GM04504 (cell line): ENCODE measurements around the gene PHF1.

ENCODE experiments used
- DNase-seq: peaks from one replicate; pipeline ENCODE4 v3.0.0-alpha.2; 2012; ENCODE audit warnings: low read depth

Gene PHF1

GRCh38 chr6:33418690-33419291 is 8.0 kb downstream of the PHF1 start:
- no peak for DNase-seq

- DNase-seq = no peak
These were observed 9.0 kb downstream of the PHF1 start, which contains the start of gene SYNGAP1 for GRCh38 chr6:33419580-33420490. Gene SYNGAP1 (plus strand): TSS chr6:33420065. CDS start chr6:33420265, 200 bp downstream.

DNA sequence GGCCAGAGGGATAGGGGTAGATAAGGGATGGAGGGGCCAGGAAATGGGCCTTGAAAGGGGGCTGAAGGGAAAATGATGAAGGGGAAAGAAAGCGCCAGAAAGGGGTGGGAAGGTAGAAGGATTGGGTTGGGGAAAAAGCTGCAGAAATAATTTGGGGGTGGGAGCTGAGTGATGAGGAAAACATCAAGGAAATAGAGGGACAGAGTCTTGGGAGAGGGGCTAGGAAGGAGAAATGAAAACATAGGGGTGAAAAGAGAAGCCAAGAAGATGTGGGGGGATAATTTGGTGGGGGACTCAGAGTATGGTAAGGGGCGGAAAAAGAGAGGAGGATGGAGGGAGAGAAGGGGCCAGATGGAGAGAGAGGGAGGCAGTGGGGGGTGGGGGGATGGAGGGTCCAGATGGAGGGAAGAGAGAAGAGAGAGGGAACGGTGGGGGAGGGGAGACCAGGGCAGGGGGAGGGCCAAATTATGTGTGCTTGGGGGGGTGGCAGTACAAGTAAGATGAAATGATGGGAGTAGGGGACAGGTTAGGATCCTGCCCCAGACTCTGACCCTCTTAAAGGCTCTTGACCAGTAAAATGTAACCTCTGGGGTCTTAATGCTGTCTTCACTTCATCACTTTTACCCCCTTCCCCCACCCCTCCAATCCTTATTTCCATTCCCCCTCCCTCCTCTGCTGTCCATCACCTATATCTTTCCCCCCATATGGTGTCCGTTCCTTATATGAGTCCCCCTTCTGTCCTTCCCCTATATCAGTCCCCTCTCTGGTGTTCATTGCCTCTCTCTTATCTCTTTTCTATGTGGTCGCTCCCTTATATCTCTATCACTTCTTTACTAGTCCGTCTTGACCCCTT is 9.9 kb downstream of the PHF1 start:
- no peak for DNase-seq

DNA sequence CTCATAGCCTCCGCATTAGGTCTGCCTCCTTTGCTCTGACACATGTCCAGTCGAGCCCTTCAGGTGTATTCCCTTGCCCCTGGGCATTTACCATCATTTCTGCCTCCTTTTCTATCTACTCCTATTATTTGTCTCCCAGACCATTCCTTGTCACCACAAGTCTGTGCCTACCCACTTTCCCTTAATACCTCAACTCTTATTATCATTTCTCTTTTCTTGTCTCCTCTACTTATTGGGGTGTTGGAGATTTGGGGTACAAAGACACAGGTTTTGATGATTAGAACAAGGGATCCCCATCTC is 10.5 kb downstream of the PHF1 start:
- no peak for DNase-seq

DNA sequence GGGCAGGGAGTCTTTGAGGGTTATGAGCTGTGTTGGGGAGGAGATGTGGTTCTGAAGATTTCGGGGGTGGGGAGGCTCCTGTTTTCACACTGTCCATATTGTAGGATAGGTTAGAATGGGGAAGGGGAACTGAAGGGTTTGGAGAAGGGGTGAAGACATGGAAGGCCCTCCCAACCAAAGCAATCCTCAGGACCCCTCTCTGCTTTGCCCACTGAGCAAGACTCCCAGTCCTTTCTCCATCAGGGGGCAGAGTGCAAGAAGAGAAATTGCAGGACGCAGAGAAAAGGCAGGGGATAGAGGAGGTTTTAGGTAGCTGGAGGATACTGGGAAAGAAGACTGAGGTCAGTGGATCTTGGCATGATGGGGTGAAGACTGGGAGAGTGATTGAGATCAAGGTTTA is 13.0 kb downstream of the PHF1 start:
- no peak for DNase-seq

GRCh38 chr6:33424855-33425667 is 14.2 kb downstream of the PHF1 start:
- DNase-seq = no peak

DNA sequence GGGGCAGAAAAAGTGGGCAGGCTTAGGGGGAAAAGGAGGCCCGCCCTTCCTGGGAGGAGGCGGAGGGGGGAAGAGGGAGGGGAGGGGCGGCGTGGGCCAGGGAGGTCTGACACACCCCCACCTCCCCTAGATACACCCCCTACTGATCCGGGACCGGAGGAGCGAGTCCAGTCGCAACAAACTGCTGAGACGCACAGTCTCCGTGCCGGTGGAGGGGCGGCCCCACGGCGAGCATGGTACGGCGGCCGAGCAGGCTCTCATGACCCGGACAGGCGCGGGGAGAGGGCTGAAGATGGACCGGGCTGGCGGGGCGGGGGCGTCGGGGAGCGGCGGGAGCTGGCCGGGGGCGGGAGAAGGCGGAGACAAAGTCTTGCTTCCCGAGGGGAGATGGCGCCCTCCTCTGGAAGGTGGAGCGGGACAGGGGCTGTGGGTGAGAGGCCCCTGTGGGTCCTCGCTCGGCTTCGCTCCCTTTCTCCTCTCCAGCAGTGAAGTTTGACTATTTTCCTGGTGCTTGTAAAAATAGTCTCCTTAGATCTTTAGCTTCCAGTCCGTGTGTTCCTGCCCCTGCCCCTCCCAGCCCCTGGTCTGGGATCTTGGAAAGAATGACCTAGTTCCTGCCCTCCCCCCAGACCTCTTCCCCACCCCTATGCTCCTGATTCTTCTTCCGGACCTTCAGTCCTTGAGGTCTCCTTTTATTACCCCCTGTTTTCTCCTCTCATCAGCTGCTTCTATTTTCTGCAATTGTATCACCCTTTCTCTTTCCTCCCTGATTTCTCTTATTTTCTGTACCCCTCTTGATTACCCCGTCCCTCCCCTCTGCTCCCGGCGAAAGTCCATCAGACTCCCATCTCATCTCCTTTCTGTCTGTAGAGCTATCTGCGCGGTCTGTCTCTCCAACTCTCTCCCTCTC is 15.1 kb downstream of the PHF1 start:
- no peak for DNase-seq

DNA sequence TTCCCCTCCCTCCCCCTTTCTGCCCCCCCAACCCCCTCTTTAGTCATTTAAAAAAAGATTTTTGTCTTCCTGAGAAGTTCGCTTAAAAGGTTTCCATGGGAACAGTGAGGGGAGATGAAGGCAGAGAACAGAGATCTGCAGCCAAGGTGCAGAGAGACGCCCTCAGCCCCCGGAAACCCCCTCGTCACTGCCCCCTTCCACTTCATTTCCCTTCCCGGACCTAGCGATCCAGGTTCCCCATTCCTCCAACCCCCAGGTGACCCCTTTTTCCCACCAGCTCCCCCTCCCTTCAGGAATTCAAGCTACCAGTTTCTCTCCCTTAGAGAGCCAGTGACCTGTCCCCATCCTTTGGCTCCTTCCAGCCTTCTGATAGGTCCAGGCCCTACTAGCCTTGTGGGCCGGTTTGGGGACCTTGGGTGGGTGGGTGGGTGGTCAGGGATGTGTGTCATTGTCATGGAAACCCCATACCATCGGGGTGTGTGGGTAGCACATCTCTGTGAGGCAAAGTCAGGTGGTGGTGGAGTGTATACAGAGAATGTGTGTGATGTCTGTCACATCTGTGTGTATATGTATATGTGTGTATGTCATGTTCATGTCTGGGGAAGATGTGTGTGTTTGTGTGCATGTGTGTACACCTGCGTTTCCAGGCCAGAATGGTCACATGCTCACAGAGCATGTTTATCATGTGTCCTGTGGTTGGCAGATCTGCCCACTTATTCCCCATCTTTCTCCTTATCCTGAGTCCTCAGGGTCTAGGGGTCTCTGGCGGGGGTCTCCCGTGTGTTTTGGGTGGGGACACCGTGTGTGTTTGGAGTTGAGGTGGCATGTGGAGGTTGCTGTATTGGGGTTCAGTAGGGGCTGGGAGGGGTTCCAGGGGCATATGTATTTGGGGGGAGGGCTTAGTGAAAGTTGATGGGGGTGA is 16.0 kb downstream of the PHF1 start:
- no peak for DNase-seq

- no peak for DNase-seq
These were observed 16.9 kb downstream of the PHF1 start for GRCh38 chr6:33427585-33428223.

GRCh38 chr6:33428224-33428965 is 17.6 kb downstream of the PHF1 start:
- no peak for DNase-seq

GRCh38 chr6:33428966-33429749 is 18.3 kb downstream of the PHF1 start:
- no peak for DNase-seq

- no peak for DNase-seq
These were observed 18.9 kb downstream of the PHF1 start for GRCh38 chr6:33429750-33430052.

GRCh38 chr6:33430334-33430733 is 19.5 kb downstream of the PHF1 start:
- no peak for DNase-seq

DNA sequence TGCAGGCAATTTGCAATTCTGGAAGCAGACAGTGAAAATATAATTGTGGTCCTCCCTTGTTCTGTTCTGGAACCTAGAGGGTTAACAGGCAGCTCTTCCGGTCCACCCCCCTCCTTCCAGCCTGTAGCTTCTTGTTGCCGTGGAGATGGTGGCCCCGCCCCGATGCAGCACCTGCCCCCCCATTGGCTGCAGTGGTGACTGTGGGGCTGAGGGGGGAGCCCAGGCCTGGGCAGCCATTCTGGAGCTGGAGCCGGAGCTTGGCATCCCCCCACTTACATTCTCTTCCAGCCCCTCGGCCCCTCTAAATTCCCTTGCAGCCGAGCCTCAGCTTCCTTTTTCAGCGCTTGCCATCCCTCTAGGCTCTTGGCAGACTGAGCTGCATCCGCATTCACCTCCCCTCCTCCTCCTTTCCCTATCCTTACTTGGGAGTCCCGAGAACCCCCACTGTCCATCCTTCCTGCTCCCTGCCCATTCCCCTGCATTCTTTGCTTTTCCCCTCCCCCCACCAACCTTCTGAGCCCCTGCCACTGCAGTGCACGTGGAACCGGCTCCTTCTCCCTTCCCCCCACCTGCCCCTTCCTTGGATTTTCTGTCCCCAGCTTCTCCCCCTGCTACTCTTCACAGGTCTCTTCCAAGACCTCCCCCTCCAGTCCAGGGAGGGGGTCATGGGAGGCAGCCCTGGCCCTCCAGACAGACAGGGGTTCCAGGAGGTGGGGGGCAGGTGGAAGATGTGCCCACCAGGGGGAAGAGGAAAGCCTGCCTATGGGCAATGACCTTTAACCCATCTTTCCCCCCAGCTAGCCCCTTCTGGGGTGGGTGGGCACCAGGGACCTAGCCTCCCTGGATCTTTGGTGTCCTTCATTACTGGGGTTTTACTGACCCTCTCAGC is 20.4 kb downstream of the PHF1 start:
- DNase-seq = no peak

DNA sequence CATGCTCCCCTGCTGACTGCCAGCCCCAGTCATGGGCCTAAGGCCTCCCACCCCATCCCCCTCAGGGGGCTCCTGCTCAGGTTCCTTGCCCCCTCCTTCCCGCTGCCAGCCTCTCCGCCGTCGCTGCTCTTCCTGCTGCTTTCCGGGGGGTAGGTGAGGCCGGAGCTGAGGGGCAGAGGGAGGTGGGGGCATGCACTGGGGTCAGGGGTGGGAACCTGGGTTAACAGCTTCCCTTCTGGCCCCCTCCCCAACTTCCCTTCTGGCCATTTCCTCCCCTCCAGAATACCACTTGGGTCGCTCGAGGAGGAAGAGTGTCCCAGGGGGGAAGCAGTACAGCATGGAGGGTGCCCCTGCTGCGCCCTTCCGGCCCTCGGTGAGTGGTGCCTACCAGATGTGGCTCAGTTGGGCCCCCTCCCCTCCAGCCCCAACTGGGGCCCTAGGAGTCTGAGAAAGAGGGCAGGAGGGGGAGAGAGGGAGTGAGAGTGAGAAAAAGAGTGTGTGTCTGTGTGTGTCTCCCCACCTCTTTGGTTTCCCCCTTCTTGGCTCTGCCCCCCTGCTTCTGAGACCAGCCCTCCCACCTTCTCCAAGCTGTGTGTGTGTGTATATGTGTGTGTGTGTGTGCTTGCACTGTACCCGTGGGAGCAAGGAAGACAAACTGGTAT is 21.2 kb downstream of the PHF1 start:
- no peak for DNase-seq

DNA sequence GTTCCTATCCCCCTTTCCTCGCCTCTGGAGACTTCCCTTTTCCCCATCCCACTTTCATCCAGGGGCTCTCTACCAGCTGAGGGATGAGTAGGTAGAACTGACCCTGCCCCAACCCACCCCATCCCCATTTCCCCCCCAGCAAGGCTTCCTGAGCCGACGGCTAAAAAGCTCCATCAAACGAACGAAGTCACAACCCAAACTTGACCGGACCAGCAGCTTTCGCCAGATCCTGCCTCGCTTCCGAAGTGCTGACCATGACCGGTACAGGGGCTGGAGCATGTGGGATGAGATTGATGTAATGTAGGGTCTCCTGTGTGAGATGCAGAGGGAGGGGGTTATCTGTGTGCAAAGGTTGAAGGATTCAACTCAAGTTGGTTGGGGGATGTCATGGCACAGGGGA is 21.7 kb downstream of the PHF1 start:
- no peak for DNase-seq
